WTC11 (cell line): ENCODE data around the gene SECTM1. TPM values are rescaled to one million over a fixed set of nuclear protein-coding genes. Genes with fewer than 3 reads are reported as not detected.
"Not testable (repeated sequence)": the region's sequence is repeated elsewhere in the genome, so short reads cannot be mapped to it uniquely, and the experiment has no call there.

Experiments
- ATAC-seq: fragments of 200-7000 bp; cut with Tn5 transposase; 2 replicates; pipeline ENCODE4 v1.10.0; 2021; ENCODE audit warnings: mild to moderate bottlenecking, moderate library complexity
- CTCF ChIA-PET: fragments of 300-600 bp; sonication (Branson Sonifier 250); formaldehyde crosslinking; loops from one replicate; lab custom pipeline; 2021; ENCODE audit warnings: antibody characterized with exemption; lab: Charles Lee
- POLR2A ChIA-PET: fragments of 350-600 bp; sonication (Branson Sonifier 250); formaldehyde crosslinking; loops from one replicate; lab custom pipeline; 2021; ENCODE audit warnings: antibody characterized with exemption; lab: Charles Lee
- DNase-seq: peaks from one replicate; pipeline ENCODE4 v3.0.0; 2021; ENCODE audit warnings: low spot score
- H3K27ac Mint-ChIP-seq: 2 replicates; pipeline ENCODE4 v1.8.0; 2021; ENCODE audit warnings: mixed read lengths
- H3K27me3 Mint-ChIP-seq: 2 replicates; pipeline ENCODE4 v1.8.0; 2021; ENCODE audit warnings: low read depth, mild to moderate bottlenecking, moderate library complexity, mixed read lengths
- H3K36me3 Mint-ChIP-seq: 2 replicates; pipeline ENCODE4 v1.8.0; 2021; ENCODE audit warnings: mixed read lengths
- H3K4me1 Mint-ChIP-seq: 2 replicates; pipeline ENCODE4 v1.8.0; 2022; ENCODE audit warnings: mixed read lengths
- H3K4me3 Mint-ChIP-seq: 2 replicates; pipeline ENCODE4 v1.8.0; 2021; ENCODE audit warnings: mild to moderate bottlenecking, moderate library complexity, mixed read lengths
- H3K9me3 Mint-ChIP-seq: 2 replicates; pipeline ENCODE4 v1.8.0; 2021; ENCODE audit warnings: mixed read lengths
- ESRRA ChIP-seq: sonication (generic); formaldehyde crosslinking; IDR thresholded peaks from 2 replicates; pipeline ENCODE4 v1.8.1; 2022; ENCODE audit warnings: mild to moderate bottlenecking, missing genetic modification reagents, borderline replicate concordance
- FOXK1 ChIP-seq: sonication (generic); formaldehyde crosslinking; IDR thresholded peaks from 2 replicates; pipeline ENCODE4 v1.8.0; 2022; ENCODE audit warnings: mild to moderate bottlenecking, moderate library complexity, missing genetic modification reagents
- NFYB ChIP-seq: sonication (generic); formaldehyde crosslinking; conservative IDR thresholded peaks from 2 replicates; pipeline ENCODE4 v1.8.0; 2022; ENCODE audit warnings: low read depth, missing genetic modification reagents
- OVOL2 ChIP-seq: fragments of 250-450 bp; sonication (Bioruptor Pico); IDR thresholded peaks from 2 replicates; pipeline ENCODE4 v1.9.0; 2021; ENCODE audit warnings: mild to moderate bottlenecking, borderline replicate concordance
- total RNA-seq: library from RNA; stranded (reverse); gene quantifications from 3 replicates; pipeline ENCODE4 v1.2.3, GENCODE V29; 2021
- TF ChIP-seq, protein P1 (sequence below): fragments of 250-450 bp; sonication (Bioruptor Pico); IDR thresholded peaks from 2 replicates; pipeline ENCODE4 v1.9.0; 2021; ENCODE audit warnings: moderate library complexity, mild to moderate bottlenecking, inconsistent platforms, borderline replicate concordance
- TF ChIP-seq, protein P2 (sequence below): sonication (generic); formaldehyde crosslinking; IDR thresholded peaks from 2 replicates; pipeline ENCODE4 v1.8.0; 2023; ENCODE audit warnings: mild to moderate bottlenecking, missing genetic modification reagents
- TF ChIP-seq, protein P3 (sequence below): fragments of 200-600 bp; IDR thresholded peaks from 2 replicates; pipeline ENCODE4 v1.8.0; 2022; ENCODE audit warnings: antibody characterized with exemption
- TF ChIP-seq, protein P4 (sequence below): sonication (generic); formaldehyde crosslinking; IDR thresholded peaks from 2 replicates; pipeline ENCODE4 v1.8.1; 2023; ENCODE audit warnings: mild to moderate bottlenecking, missing genetic modification reagents, moderate library complexity
- TF ChIP-seq, protein P5 (sequence below): sonication (generic); formaldehyde crosslinking; IDR thresholded peaks from 2 replicates; pipeline ENCODE4 v1.8.0; 2022; ENCODE audit warnings: mild to moderate bottlenecking, missing genetic modification reagents
- TF ChIP-seq, protein P6 (sequence below): fragments of 250-450 bp; sonication (Bioruptor Pico); IDR thresholded peaks from 2 replicates; pipeline ENCODE4 v1.9.0; 2021; ENCODE audit warnings: mild to moderate bottlenecking
- TF ChIP-seq, protein P7 (sequence below): sonication (generic); formaldehyde crosslinking; IDR thresholded peaks from 2 replicates; pipeline ENCODE4 v1.8.1; 2023; ENCODE audit warnings: mild to moderate bottlenecking, missing genetic modification reagents
- TF ChIP-seq, protein P8 (sequence below): sonication (generic); formaldehyde crosslinking; IDR thresholded peaks from 2 replicates; pipeline ENCODE4 v1.8.1; 2022; ENCODE audit warnings: mild to moderate bottlenecking, moderate library complexity, missing genetic modification reagents

The SECTM1 gene
- total RNA-seq, 1 experiment from 2014 or later = 0.22 TPM

DNA sequence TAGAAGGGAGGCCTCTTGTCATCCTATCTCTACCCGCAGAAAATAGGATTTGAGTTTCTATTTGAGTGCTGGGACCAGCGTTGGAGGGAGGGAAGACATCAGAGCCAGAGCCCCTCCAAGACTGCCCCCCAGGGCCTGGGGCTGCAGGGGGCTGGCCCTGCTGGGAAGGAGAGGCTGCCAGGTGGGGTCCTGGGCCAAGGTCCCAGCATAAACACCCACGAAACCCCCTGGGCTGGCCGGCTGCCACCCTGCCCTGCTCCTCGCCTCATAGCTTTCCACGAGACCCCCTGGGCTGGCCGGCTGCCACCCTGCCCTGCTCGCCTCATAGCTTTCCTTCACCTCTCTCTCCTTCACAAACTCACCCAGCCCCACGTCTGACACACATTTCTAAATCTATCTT is 14.9 kb upstream of the SECTM1 start (continued):
- TF ChIP-seq, protein P1, sequence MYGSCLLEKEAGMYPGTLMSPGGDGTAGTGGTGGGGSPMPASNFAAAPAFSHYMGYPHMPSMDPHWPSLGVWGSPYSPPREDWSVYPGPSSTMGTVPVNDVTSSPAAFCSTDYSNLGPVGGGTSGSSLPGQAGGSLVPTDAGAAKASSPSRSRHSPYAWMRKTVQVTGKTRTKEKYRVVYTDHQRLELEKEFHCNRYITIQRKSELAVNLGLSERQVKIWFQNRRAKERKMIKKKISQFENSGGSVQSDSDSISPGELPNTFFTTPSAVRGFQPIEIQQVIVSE (CRISPR knock-in tag) = no peak
- TF ChIP-seq, protein P2, sequence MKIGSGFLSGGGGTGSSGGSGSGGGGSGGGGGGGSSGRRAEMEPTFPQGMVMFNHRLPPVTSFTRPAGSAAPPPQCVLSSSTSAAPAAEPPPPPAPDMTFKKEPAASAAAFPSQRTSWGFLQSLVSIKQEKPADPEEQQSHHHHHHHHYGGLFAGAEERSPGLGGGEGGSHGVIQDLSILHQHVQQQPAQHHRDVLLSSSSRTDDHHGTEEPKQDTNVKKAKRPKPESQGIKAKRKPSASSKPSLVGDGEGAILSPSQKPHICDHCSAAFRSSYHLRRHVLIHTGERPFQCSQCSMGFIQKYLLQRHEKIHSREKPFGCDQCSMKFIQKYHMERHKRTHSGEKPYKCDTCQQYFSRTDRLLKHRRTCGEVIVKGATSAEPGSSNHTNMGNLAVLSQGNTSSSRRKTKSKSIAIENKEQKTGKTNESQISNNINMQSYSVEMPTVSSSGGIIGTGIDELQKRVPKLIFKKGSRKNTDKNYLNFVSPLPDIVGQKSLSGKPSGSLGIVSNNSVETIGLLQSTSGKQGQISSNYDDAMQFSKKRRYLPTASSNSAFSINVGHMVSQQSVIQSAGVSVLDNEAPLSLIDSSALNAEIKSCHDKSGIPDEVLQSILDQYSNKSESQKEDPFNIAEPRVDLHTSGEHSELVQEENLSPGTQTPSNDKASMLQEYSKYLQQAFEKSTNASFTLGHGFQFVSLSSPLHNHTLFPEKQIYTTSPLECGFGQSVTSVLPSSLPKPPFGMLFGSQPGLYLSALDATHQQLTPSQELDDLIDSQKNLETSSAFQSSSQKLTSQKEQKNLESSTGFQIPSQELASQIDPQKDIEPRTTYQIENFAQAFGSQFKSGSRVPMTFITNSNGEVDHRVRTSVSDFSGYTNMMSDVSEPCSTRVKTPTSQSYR (CRISPR knock-in tag) = no peak
- TF ChIP-seq, protein P3, sequence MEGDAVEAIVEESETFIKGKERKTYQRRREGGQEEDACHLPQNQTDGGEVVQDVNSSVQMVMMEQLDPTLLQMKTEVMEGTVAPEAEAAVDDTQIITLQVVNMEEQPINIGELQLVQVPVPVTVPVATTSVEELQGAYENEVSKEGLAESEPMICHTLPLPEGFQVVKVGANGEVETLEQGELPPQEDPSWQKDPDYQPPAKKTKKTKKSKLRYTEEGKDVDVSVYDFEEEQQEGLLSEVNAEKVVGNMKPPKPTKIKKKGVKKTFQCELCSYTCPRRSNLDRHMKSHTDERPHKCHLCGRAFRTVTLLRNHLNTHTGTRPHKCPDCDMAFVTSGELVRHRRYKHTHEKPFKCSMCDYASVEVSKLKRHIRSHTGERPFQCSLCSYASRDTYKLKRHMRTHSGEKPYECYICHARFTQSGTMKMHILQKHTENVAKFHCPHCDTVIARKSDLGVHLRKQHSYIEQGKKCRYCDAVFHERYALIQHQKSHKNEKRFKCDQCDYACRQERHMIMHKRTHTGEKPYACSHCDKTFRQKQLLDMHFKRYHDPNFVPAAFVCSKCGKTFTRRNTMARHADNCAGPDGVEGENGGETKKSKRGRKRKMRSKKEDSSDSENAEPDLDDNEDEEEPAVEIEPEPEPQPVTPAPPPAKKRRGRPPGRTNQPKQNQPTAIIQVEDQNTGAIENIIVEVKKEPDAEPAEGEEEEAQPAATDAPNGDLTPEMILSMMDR = no peak
- TF ChIP-seq, protein P4, sequence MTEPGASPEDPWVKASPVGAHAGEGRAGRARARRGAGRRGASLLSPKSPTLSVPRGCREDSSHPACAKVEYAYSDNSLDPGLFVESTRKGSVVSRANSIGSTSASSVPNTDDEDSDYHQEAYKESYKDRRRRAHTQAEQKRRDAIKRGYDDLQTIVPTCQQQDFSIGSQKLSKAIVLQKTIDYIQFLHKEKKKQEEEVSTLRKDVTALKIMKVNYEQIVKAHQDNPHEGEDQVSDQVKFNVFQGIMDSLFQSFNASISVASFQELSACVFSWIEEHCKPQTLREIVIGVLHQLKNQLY = no peak
- TF ChIP-seq, protein P5, sequence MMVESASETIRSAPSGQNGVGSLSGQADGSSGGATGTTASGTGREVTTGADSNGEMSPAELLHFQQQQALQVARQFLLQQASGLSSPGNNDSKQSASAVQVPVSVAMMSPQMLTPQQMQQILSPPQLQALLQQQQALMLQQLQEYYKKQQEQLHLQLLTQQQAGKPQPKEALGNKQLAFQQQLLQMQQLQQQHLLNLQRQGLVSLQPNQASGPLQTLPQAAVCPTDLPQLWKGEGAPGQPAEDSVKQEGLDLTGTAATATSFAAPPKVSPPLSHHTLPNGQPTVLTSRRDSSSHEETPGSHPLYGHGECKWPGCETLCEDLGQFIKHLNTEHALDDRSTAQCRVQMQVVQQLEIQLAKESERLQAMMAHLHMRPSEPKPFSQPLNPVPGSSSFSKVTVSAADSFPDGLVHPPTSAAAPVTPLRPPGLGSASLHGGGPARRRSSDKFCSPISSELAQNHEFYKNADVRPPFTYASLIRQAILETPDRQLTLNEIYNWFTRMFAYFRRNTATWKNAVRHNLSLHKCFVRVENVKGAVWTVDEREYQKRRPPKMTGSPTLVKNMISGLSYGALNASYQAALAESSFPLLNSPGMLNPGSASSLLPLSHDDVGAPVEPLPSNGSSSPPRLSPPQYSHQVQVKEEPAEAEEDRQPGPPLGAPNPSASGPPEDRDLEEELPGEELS = no peak
- TF ChIP-seq NFYB (CRISPR knock-in tag) (no peak), FOXK1 (CRISPR knock-in tag) (no peak), ESRRA (CRISPR knock-in tag) (no peak), OVOL2 (CRISPR knock-in tag) (no peak)
- TF ChIP-seq, protein P6, sequence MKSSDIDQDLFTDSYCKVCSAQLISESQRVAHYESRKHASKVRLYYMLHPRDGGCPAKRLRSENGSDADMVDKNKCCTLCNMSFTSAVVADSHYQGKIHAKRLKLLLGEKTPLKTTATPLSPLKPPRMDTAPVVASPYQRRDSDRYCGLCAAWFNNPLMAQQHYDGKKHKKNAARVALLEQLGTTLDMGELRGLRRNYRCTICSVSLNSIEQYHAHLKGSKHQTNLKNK = no peak
- TF ChIP-seq, protein P7, sequence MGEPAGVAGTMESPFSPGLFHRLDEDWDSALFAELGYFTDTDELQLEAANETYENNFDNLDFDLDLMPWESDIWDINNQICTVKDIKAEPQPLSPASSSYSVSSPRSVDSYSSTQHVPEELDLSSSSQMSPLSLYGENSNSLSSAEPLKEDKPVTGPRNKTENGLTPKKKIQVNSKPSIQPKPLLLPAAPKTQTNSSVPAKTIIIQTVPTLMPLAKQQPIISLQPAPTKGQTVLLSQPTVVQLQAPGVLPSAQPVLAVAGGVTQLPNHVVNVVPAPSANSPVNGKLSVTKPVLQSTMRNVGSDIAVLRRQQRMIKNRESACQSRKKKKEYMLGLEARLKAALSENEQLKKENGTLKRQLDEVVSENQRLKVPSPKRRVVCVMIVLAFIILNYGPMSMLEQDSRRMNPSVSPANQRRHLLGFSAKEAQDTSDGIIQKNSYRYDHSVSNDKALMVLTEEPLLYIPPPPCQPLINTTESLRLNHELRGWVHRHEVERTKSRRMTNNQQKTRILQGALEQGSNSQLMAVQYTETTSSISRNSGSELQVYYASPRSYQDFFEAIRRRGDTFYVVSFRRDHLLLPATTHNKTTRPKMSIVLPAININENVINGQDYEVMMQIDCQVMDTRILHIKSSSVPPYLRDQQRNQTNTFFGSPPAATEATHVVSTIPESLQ (CRISPR knock-in tag) = no peak
- TF ChIP-seq, protein P8, sequence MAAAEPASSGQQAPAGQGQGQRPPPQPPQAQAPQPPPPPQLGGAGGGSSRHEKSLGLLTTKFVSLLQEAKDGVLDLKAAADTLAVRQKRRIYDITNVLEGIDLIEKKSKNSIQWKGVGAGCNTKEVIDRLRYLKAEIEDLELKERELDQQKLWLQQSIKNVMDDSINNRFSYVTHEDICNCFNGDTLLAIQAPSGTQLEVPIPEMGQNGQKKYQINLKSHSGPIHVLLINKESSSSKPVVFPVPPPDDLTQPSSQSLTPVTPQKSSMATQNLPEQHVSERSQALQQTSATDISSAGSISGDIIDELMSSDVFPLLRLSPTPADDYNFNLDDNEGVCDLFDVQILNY (CRISPR knock-in tag) = no peak

DNA sequence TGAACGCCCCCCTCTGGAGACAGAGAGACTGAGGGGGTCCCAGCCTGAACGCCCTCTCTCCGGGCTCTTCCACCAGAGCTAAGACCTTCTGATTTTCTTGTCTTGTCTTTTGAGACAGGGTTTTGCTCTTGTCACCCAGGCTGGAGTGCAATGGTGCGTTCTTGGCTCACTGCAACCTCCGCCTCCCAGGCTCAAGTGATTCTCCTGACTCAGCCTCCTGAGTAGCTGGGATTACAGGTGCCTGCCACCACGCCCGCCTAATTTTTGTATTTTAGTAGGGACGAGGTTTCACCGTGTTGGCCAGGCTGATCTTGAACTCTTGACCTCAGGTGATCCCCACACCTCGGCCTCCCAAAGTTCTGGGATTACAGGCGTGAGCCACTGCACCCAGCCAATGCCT is 14.4 kb upstream of the SECTM1 start:
- H3K9me3 Mint-ChIP-seq, H3K4me3 Mint-ChIP-seq, H3K4me1 Mint-ChIP-seq, H3K27me3 Mint-ChIP-seq, CTCF ChIA-PET, H3K27ac Mint-ChIP-seq, ATAC-seq, POLR2A ChIA-PET, DNase-seq, H3K36me3 Mint-ChIP-seq: not testable (repeated sequence)
